HG02763 (cell line): ENCODE results near the gene GOLGA6L10.
"Not testable (repeated sequence)": the region's sequence is repeated elsewhere in the genome, so short reads cannot be mapped to it uniquely, and the experiment has no call there.

Source experiments
- ATAC-seq: cut with Tn5 transposase; IDR thresholded peaks from one replicate; pipeline ENCODE4 v1.9.1; 2021; ENCODE audit warnings: mild to moderate bottlenecking, moderate library complexity; ENCODE audit not compliant: unreplicated experiment

GOLGA6L10 gene, protein sequence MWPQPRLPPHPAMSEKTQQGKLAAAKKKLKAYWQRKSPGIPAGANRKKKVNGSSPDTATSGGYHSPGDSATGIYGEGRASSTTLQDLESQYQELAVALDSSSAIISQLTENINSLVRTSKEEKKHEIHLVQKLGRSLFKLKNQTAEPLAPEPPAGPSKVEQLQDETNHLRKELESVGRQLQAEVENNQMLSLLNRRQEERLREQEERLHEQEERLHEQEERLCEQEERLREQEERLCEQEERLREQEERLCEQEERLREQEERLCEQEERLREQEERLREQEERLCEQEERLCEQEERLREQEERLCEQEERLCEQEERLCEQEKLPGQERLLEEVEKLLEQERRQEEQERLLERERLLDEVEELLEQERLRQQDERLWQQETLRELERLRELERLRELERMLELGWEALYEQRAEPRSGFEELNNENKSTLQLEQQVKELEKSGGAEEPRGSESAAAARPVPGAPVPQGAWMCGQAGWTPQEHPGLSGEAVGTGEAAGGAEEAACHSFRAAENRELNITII

DNA sequence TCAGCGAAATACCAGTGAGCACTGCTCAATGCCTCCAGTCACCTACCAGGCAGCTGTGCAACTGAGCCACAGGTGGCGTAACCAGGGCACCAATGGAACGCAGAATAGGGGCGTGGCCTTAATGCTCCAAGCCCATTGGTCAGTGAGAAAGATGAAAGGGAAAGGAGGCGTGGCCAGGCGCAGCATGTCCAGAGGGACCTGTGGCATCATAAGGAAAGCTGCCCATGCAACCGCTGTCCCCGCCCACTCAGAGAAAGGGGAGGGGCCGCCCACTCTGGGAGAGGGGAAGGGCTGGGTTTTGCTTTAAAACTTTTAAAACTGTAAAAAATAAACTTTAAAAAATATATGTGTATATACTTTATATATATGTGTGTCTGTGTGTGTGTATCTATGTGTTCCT, at the start of gene GOLGA6L10:
TSS of gene GOLGA6L10 (minus strand) at position 101 of the 400 bp plus-strand sequence. CDS start at position 1, 100 bp downstream.
- not testable (repeated sequence) for ATAC-seq

DNA sequence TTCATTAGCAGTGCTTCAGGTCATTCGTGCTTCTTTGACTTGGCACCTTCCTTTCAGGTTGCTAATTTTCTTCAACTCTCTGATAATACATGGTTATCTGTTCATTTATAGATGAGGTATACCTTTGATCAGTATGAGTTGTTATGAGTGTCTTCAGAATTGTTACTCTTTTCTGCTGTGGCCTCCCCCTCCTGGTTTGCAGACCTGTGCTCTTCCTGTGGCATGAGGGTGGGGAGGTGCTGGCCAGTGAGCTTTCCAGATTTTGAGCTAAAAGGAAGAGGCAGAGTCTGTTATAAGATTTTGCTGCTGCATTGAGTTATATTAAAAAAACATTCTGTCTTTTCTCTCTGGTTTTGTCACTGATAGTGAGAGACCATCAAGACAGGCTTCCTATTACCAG, 49.5 kb upstream of the GOLGA6L10 start:
- no peak for ATAC-seq

DNA sequence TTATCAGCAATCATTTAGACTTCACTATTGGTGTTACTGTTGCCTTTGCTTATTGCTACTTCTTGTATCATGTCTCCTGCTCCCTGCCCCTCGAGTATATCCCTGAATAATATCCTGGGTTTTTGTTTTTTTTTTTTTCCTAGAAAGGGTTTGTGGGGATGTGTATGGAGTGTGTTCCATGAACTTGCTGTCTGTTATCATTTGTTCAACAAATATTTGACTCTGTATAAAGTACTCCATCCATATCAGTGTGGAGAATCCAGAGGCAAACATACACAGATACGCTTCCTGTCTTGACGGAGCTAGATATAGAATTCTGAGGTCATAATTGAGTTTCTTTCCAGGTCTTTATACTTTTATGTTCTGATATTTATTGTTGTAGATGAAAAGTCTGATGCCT, 48.5 kb upstream of the GOLGA6L10 start:
- ATAC-seq, result no peak

DNA sequence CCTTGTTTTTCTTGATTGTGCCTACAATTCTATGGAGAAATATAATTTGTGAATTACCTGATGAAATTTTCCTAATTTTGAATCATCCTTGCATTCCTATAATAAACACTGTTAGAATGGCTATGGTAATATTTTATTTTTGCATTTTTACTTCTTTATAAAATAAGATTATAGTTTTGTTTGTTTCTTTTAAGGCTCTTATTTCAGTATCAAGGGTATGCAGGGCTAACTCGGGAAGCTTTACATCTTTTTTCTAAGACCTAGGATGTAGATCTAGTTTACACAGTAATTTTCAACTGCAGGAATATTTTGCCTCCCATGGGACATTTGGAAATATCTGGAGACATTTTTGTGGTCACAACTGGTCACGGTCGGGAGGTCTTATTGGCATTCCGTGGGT, 46.5 kb upstream of the GOLGA6L10 start:
- not testable (repeated sequence) for ATAC-seq

DNA sequence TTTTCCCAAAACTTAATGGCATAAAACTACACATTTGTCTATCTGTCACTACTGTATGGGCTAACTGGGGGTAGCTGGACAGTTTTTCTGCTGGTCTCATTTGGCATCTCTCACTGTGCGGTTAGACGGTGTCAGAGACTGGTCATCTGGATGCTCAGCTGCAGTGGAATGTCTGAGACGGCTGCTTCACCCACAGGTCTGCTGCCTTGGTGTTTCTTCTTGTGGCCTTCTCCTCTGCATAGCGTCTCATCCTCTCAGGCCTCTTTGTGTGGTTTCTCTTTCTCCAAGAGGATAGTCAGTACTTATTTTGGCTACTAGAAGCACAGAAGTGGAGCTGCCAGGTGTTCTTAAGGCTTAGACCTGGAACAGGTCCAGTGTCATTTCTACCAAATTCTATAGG, 44.4 kb upstream of the GOLGA6L10 start:
- no peak for ATAC-seq

DNA sequence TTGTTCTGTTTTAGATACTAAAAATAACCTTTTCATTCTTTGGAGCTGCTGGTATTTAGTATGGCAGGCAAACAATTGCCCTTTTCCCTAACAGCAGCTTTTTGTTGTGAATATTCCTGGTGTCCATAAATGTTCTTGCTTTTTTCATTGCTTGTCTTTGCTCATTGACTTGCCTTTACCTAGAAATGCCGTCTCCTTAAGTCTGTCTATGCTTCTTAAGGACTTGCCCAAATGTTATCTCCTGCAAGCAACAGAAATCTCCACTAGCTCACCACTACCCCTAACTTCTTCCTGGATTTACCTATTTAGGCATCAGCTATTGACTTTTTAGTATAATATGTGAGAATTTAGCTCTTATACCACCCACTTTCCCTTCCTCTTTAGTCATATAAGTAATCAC, 42.8 kb upstream of the GOLGA6L10 start:
- not testable (repeated sequence) for ATAC-seq

DNA sequence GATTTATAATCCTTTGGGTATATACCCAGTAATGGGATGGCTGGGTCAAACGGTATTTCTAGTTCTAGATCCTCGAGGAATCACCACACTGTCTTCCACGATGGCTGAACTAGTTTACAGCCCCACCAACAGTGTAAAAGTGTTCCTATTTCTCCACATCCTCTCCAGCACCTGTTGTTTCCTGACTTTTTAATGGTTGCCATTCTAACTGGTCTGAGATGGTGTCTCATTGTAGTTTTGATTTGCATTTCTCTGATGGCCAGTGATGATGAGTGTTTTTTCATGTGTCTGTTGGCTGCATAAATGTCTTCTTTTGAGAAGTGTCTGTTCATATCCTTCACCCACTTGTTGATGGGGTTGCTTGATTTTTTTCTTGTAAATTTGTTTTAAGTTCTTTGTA, 40.9 kb upstream of the GOLGA6L10 start:
- not testable (repeated sequence) for ATAC-seq

DNA sequence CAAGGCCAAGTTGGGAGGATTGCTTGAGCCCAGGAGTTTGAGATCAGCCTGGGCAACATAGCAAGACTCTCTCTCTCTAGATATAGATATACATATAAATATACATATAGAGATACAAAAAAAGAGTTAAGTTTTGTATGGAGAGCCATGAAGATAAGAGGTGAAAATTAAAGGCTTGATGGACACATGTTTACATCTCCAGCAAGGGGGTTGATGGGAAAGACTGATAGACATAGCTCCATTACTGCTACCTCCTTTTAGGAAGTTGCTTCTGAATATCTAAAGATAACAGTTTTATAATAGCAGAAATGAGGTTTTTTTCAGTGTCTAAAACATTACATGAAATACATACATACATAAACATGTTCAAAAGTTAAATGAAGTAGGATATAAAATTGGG, 37.9 kb upstream of the GOLGA6L10 start:
- not testable (repeated sequence) for ATAC-seq

DNA sequence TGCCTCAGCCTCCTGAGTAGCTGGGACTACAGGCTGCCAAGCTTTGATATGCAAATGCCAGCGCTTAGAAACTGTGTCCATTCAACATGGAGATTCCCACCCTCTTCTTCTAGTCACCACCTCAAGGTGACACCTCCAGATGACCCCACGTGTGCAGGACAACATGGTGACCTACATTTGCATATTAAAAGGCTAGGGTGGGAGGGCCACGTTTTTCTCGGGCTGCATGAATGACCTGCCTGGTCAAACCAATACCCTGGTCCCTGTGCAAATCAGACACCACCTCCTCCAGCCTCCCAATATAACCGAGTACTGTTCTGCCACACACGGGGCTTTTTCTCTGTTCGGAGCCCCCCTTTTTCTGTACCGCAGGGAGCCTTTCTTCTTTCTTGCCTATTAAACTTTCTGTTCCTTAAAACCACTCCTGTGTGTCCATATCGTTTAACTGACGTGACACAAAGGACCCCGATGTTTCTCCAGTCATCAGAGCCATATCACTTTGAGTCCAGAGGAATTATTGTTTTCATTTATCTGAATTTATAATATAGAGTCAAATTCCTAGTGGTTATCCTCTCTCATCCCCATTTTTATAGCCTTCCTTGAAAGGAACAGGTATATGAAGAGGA, 32.2 kb upstream of the GOLGA6L10 start:
- ATAC-seq, result not testable (repeated sequence)

DNA sequence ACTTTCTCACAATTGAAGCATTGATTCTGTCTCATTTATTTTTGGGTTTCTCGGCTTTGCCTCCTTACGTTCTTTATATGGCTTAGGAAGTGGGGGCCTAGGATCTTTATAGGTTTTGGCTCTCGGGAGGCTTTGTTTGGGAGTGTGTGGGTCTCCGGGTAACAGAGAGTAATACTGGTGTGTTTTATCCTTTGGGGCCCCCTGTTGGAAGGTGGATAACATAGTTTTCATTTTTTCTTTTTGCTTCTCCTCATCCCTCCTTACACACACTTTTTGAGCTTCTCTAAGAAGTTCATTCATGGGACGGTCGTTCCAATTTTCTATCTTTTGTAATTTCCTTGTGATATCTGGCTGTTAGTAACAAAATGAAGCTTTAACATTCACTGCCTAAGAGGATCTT, 30.3 kb upstream of the GOLGA6L10 start:
- ATAC-seq, result not testable (repeated sequence)

DNA sequence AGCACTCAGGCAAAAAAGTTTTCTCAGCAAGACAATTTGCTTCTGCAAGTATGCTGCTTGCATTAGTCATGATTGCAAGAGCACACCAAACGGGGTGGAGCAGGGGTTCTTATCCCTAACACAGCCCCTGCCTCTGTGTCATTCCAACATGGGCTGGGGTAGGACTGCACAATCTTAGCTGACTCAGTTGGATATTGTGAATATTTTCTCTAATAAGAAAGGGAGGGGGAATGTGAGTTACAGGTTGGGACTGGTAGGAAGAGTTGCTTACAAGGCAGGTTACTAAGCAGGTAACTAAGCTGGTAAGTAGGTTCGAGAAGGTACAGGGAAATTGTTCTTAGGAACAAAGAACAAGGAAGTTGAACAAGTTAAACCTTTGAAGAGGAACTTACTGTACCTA, 24.4 kb upstream of the GOLGA6L10 start:
- ATAC-seq, result not testable (repeated sequence)

DNA sequence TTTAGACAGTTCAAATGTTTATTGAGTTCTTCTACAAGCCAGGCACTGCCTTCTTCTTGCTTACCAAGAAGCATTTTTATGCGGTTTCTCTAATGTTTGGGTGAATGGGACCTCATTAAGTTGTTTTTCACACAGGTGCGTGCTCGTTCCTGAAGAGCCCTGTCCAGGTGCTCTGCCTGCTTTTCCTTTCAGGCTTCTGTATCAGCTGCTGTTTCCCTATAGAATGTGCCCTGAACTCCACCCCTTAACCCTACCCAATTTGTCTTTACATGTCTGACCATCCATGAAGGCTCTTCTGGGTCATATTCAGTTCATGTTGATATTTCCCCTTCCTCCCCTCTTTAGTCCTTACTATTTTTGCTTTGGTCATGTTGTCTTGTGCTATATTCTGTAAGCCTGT, 22.4 kb upstream of the GOLGA6L10 start:
- no peak for ATAC-seq

DNA sequence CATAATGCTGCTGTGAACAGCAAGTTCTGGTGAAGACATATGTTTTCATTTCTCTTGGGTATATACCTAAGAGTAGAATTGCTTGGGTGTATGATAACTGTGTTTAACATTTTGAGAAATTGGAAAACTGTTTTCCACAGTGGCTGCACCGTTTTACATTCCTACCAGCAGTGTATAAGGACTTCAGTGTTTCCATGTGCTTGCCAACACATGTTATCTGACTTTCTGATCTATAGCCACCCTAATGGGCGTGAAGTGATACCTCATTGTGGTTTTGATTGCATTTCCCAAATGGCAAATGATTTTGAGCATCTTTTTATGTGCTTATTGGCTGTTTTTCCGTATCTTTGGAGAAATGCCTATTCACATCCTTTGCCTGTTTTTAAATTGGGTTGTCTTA, 18.5 kb upstream of the GOLGA6L10 start:
- ATAC-seq, result not testable (repeated sequence)

DNA sequence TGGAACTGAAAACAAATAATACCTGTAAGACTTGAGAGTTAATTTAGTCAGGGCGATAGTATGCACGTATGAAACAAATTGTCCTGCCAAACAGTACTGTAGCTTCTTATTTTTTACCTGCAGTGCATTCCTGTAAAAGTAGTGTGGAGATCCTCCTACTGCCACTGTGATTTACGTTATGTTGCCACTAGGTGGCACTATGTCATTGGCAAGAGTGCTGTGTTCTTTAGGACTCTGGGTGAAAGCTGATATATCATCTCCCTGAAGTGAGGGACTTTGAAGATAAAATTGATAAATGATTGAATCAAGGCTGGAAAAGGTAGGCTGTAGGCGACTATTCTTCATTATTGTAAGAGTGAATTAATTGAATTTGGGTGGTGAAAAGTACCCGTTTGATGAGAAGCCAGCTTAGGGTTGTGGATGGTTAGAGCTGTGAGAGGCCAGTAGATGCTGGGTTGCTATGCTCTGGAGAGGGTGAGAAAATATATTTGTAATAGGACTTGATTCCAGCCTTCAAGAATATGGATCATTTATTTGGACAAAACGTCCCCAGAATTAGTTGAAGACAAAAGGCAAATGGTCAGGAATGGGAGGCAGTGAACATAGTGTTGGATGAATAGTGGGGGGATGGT, 16.5 kb upstream of the GOLGA6L10 start:
- ATAC-seq, result peak; percentile 75

DNA sequence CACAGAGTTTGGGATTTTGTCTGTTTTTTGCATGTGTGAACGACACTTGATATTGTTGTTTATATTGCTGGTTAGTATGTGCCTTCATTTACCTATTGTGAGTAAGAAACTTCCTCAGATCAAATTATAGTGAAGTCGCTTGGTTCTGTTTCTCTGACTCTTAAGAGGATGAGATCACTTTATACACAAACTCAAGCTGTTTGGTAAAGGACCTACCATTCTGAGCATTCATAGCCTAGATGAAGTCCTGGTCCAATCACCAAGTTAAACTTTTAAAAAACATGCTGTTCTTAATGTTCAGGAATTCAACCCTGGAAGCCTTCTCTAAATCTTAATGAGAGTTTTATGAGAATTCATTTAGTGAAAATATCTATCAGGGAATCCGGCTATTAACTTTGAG, 15.3 kb upstream of the GOLGA6L10 start:
- not testable (repeated sequence) for ATAC-seq

DNA sequence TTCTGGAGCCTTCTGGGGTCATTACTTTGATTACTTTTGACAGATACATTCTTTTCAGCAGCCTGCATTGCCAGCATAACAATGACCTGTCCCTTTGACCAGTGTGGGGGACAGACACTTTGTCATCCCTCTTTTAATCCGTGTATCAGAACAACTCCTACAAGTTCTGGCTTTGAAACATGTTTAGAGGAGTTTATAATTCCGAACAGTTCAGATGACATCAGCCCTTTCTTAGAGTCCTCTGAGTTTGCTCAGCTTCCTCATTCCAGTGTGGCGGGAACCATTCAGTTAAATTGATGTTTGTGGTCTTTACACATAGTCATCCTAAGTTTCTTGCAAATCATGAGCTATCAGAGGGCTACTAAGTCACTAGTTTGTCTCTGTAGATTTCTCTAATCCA, 13.5 kb upstream of the GOLGA6L10 start:
- ATAC-seq, result not testable (repeated sequence)

DNA sequence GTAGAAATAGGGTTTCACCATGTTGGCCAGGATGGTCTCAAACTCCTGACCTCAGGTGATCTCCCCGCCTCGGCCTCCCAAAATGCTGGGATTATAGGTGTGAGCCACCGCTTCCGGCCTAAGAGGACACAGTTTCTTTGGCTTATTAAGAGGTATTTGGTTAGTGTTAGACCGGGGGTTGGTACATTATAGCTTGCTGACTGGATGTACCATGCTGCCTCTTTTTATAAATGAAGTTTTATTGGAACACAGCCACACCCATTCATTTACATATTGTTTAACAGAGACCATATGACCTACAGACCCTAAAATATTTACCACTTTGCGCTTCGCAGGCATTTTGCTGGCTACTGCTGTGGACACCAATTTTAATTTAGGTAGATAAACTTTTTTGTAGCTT, 11.3 kb upstream of the GOLGA6L10 start:
- ATAC-seq, result not testable (repeated sequence)

DNA sequence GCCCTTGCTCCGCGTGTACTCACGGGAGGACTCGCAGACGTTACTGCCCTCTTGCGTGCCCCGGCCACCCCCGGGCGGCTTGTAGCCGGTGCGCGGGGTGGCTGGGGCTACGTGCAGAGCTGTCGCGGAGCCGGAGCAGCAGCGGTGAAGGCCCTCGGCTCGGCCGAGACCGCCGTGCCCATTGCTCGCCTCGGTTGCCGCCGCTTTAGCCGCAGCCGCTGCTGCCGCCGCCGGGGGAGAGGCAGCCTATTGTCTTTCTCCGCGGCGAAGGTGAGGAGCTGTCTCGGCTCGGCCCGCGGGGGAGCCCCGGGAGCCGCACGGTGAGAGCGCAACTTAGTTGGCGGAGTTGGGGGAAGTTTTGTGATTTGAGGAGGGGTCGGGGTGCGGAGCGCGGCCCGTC, 5.8 kb upstream of the GOLGA6L10 start:
- not testable (repeated sequence) for ATAC-seq

DNA sequence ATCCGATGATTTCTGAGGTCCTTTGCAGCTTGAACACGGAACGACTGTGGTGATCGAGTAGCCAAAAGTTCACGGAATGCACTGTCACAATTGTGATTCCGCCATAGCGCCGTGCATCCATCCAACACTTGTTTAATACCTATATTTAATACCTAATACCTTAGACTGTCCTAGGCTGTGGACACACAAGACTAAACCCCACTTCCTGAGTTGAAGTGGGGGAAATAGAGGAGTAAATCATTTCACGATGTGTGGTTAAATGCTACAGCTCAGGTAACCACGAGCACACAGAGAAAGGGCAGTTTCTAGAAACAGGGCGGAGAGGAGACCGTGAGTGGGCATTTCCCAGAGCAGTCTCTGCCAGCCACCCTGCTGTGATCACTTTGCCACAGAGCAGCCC, 5.3 kb upstream of the GOLGA6L10 start:
- not testable (repeated sequence) for ATAC-seq

DNA sequence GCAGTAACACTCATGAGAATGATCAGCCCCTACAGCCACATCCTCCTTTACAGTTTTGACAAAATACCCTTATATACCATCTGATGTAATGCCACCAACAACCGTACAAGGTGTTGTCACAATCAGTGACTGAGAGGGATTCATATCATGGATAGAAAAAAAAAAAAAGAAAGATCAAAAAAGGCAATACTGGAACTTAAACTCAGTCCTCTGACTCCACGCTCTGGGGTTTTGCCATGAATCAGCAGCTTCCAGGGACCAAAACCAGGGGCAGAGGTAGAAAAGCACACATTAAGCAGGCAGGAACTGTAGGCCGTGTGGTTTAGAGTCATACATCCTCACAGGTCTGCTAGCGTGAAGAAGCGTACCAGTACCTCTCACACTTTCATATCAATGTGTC, 1.6 kb downstream of the GOLGA6L10 start:
- not testable (repeated sequence) for ATAC-seq

DNA sequence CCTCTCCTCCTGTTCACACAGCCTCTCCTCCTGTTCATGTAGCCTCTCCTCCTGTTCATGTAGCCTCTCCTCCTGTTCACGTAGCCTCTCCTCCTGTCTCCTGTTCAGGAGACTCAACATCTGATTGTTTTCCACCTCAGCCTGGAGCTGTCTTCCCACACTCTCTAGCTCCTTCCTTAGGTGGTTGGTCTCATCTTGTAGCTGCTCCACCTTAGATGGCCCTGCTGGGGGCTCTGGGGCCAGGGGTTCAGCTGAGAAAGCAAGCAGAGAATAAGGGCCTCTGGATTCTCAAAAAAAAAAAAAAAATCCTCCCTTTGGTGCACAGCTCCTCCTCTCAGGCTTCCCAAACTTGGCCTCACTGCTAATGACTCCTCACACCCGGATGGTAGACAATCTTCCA, 4.1 kb downstream of the GOLGA6L10 start:
- ATAC-seq, result not testable (repeated sequence)

DNA sequence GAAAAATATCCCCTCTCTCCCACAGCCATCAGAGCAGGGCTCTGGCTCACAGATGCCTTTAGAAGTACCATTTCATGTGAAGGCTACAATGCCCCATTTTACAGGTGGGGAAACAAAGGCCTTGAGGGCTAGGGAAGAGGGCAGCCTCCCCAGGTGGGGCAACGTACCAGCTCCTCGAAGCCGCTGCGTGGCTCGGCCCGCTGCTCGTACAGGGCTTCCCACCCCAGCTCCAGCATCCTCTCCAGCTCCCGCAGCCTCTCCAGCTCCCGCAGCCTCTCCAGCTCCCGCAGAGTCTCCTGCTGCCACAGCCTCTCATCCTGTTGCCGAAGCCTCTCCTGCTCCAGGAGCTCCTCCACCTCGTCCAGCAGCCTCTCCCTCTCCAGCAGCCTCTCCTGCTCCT, 4.9 kb downstream of the GOLGA6L10 start:
- not testable (repeated sequence) for ATAC-seq
